ENCODE measurements around the gene TSPAN33. TPM values are rescaled to one million over a fixed set of nuclear protein-coding genes. Genes with fewer than 3 reads are reported as not detected.

TSPAN33 gene
- total and polyA plus RNA-seq, 2 of the 13 experiments (the other 11 are each of a cell fraction or from before 2014, with no cell fraction given): 15.3 to 16.5 TPM

DNA sequence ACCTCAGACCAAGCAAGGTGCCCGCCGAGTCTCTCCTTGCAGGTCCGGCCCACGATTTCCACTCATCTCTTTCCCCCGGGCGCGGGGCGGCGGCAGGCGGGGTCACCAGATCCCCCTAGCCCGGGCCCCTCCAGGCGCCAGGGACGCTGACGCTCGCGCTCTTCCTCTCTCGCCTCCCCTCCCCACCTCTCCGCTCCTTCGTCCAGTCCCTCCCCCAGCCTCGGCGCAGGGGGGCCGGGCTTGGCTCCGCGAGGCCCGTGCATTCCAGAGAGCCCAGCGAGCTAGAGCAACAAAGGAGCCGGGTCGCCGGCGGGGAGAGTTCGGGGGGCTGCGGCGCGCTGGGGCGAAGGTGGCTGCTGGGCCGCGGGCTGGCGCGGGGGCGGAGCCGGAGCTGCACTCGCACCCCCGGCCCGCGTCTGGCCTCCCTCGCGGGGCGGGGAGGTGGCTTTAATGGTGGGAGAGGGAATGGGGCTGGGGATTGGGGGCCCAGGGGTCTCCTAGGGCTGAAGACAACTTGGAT, 43.9 kb downstream of the TSPAN33 start, which contains the start of gene SMO (continued):
- TF ChIP-seq, protein P1, sequence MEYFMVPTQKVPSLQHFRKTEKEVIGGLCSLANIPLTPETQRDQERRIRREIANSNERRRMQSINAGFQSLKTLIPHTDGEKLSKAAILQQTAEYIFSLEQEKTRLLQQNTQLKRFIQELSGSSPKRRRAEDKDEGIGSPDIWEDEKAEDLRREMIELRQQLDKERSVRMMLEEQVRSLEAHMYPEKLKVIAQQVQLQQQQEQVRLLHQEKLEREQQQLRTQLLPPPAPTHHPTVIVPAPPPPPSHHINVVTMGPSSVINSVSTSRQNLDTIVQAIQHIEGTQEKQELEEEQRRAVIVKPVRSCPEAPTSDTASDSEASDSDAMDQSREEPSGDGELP (IDR thresholded peaks at IDR 0.05; ENCODE audit: borderline replicate concordance, low read depth): no peak
- TF ChIP-seq KDM6A (CRISPR knock-in tag; IDR thresholded peaks at IDR 0.05; ENCODE audit: low read depth) (0 out of 2 replicates have a peak, but pooled peaks have one; percentile 12), HDAC2 (CRISPR knock-in tag; IDR thresholded peaks at IDR 0.05) (no peak), MTA3 (CRISPR knock-in tag; IDR thresholded peaks at IDR 0.05) (no peak), ZNF75D (CRISPR knock-in tag; IDR thresholded peaks at IDR 0.05; ENCODE audit: borderline replicate concordance) (no peak)
- TF ChIP-seq, protein P2, sequence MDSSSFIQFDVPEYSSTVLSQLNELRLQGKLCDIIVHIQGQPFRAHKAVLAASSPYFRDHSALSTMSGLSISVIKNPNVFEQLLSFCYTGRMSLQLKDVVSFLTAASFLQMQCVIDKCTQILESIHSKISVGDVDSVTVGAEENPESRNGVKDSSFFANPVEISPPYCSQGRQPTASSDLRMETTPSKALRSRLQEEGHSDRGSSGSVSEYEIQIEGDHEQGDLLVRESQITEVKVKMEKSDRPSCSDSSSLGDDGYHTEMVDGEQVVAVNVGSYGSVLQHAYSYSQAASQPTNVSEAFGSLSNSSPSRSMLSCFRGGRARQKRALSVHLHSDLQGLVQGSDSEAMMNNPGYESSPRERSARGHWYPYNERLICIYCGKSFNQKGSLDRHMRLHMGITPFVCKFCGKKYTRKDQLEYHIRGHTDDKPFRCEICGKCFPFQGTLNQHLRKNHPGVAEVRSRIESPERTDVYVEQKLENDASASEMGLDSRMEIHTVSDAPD (CRISPR knock-in tag; IDR thresholded peaks at IDR 0.05): no peak
- TF ChIP-seq, protein P3, sequence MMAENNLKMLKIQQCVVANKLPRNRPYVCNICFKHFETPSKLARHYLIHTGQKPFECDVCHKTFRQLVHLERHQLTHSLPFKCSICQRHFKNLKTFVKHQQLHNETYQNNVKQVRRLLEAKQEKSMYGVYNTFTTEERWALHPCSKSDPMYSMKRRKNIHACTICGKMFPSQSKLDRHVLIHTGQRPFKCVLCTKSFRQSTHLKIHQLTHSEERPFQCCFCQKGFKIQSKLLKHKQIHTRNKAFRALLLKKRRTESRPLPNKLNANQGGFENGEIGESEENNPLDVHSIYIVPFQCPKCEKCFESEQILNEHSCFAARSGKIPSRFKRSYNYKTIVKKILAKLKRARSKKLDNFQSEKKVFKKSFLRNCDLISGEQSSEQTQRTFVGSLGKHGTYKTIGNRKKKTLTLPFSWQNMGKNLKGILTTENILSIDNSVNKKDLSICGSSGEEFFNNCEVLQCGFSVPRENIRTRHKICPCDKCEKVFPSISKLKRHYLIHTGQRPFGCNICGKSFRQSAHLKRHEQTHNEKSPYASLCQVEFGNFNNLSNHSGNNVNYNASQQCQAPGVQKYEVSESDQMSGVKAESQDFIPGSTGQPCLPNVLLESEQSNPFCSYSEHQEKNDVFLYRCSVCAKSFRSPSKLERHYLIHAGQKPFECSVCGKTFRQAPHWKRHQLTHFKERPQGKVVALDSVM (CRISPR knock-in tag; IDR thresholded peaks at IDR 0.05): no peak
- TF ChIP-seq, protein P4, sequence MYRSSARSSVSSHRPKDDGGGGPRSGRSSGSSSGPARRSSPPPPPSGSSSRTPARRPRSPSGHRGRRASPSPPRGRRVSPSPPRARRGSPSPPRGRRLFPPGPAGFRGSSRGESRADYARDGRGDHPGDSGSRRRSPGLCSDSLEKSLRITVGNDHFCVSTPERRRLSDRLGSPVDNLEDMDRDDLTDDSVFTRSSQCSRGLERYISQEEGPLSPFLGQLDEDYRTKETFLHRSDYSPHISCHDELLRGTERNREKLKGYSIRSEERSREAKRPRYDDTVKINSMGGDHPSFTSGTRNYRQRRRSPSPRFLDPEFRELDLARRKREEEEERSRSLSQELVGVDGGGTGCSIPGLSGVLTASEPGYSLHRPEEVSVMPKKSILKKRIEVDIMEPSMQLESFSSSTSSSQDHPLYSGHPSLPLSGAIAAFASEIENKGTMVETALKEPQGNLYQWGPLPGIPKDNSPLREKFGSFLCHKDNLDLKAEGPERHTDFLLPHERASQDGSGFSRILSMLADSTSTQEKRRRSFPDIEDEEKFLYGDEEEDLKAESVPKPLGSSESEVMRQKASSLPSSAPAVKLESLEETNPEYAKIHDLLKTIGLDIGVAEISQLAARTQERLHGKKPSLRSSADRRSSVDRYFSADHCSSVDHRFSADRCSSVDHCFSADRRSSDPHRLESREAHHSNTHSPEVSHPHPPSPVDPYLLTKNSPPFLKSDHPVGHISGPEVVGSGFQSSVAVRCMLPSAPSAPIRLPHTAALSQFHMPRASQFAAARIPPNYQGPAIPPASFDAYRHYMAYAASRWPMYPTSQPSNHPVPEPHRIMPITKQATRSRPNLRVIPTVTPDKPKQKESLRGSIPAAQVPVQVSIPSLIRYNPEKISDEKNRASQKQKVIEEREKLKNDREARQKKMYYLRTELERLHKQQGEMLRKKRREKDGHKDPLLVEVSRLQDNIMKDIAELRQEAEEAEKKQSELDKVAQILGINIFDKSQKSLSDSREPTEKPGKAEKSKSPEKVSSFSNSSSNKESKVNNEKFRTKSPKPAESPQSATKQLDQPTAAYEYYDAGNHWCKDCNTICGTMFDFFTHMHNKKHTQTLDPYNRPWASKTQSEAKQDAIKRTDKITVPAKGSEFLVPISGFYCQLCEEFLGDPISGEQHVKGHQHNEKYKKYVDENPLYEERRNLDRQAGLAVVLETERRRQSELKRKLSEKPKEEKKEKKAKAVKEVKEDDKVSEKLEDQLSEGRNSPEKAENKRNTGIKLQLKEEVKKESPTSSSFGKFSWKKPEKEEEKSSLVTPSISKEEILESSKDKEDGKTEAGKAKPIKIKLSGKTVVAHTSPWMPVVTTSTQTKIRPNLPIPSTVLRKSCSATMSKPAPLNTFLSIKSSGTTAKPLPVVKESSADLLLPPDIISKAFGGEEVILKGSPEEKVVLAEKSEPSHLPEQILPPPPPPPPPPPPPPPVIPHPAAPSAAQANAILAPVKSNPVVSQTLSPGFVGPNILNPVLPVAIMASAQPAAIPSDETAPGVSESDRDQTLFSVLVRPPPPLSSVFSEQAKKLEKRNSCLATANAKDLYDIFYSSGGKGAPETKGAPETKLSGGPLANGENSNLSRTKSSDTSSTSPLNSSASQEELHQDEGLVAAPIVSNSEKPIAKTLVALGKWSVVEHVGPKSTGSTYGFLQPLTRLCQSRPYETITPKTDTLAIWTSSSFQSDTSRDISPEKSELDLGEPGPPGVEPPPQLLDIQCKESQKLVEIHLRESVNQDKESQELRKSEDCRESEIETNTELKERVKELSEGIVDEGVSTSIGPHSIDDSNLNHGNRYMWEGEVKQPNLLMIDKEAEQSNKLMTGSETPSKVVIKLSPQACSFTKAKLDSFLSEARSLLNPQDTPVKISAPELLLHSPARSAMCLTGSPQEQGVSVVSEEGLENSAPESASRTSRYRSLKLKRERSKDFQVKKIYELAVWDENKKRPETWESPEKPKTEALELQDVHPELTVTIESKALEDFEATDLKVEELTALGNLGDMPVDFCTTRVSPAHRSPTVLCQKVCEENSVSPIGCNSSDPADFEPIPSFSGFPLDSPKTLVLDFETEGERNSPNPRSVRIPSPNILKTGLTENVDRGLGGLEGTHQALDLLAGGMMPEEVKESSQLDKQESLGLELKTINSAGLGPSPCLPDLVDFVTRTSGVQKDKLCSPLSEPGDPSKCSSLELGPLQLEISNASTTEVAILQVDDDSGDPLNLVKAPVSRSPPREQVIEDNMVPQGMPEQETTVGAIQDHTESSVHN (CRISPR knock-in tag; IDR thresholded peaks at IDR 0.05): no peak
- TF ChIP-seq, protein P5, sequence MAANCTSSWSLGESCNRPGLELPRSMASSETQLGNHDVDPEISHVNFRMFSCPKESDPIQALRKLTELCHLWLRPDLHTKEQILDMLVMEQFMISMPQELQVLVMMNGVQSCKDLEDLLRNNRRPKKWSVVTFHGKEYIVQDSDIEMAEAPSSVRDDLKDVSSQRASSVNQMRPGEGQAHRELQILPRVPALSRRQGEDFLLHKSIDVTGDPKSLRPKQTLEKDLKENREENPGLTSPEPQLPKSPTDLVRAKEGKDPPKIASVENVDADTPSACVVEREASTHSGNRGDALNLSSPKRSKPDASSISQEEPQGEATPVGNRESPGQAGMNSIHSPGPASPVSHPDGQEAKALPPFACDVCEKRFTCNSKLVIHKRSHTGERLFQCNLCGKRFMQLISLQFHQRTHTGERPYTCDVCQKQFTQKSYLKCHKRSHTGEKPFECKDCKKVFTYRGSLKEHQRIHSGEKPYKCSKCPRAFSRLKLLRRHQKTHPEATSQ (CRISPR knock-in tag; IDR thresholded peaks at IDR 0.05; ENCODE audit: borderline replicate concordance): no peak
- TF ChIP-seq, protein P6, sequence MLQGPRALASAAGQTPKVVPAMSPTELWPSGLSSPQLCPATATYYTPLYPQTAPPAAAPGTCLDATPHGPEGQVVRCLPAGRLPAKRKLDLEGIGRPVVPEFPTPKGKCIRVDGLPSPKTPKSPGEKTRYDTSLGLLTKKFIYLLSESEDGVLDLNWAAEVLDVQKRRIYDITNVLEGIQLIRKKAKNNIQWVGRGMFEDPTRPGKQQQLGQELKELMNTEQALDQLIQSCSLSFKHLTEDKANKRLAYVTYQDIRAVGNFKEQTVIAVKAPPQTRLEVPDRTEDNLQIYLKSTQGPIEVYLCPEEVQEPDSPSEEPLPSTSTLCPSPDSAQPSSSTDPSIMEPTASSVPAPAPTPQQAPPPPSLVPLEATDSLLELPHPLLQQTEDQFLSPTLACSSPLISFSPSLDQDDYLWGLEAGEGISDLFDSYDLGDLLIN (CRISPR knock-in tag; IDR thresholded peaks at IDR 0.05; ENCODE audit: borderline replicate concordance): no peak

Measured in HepG2 (cell line).